Mucosa of stomach (tissue), 1 donor: Measurements from ENCODE around the gene CLDN7.

Source experiments
- H3K27me3 ChIP-seq: one replicate; pipeline ENCODE4 v1.7.0; 2013; ENCODE audit warnings: mild to moderate bottlenecking, low read length; ENCODE audit not compliant: control insufficient read depth, insufficient read depth
- H3K36me3 ChIP-seq: one replicate; pipeline ENCODE4 v1.7.0; 2013; ENCODE audit warnings: low read length; ENCODE audit not compliant: control insufficient read depth, insufficient read depth
- H3K4me1 ChIP-seq: one replicate; pipeline ENCODE4 v1.7.0; 2013; ENCODE audit warnings: mild to moderate bottlenecking, low read length; ENCODE audit not compliant: control insufficient read depth, insufficient read depth
- H3K4me3 ChIP-seq: one replicate; pipeline ENCODE4 v1.7.0; 2013; ENCODE audit warnings: low read length
- H3K9ac ChIP-seq: one replicate; pipeline ENCODE4 v1.7.0; 2013; ENCODE audit warnings: mild to moderate bottlenecking, low read length, moderate library complexity
- H3K9me3 ChIP-seq: one replicate; pipeline ENCODE4 v1.7.0; 2013; ENCODE audit warnings: mild to moderate bottlenecking, low read length, moderate library complexity; ENCODE audit not compliant: control insufficient read depth
- donor health status: Pancreatic carcinoma.

CLDN7 gene

DNA sequence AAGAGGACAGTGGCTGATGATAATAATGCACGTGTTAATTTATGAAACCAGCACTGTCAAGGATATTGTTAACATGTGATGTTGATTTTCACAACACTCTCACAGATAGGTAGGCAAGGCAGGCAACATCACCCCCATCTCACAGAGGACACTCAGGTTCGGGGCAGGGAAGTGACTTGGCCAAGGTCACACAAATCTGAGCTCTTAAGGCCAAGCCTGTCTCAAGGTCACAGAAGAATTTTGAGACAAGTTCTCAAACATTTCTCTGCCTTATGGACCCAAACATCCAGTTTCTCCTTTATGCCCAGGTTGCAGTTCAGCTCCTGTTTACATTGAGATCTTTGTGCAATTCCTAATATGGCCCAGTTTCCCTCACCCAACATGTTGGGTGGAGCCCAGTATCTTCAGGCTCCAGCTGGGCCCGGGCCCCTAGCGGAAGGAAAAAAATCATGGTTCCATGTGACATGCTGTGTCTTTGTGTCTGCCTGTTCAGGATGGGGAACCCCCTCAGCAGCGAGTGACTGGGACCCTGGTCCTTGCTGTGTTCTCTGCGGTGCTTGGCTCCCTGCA is 20.6 kb upstream of the CLDN7 start:
- H3K36me3 ChIP-seq = no peaks in the 10 kb centered on the region
- no peak overlapping the region for H3K9ac ChIP-seq
- H3K27me3 ChIP-seq = peaks cover 43% of the 10 kb centered on the region
- H3K4me3 ChIP-seq = no peak overlapping the region
- H3K9me3 ChIP-seq = no peaks in the 10 kb centered on the region
- H3K4me1 ChIP-seq = peaks cover 21% of the 10 kb centered on the region

DNA sequence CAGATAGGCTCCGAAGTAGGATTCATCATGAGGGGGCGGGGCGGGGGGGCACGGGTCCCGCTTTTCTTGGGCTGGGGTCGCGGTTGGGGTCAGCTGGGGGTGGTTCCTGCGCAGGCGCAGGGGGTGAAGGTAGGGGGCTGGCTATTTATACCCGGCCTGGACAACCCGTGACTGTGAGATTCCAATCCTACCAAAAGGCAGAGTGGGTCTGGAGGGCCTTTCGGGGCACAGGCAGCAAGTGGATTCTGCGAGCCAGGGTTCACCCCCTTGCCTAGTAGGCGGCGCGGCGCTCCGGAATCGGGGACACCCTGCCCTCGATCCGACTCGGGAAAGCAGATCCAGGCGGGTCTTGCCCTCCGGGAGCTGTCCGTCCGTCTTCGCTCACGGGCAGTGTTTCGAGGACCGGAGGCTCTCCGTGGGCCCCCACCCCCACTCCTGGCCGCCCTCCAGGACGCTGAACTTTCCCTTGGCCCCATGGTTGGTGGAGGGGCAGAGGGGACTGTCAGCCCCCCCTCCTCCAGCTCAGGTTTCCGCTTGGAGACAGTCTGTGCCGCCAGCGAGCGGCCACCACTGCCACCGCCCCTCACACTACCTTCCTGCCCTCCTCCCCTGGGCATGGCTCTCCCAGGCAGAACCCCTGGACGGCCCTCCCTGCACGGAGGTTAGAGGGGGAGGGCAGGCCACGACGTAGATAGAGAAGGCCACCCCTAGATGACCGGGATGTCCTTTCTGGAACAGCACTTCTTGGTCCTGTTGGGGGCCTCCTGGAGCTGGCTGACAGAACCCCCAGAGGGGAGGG is 19.9 kb upstream of the CLDN7 start:
- peaks cover 43% of the 10 kb centered on the region for H3K27me3 ChIP-seq
- H3K9me3 ChIP-seq = no peaks in the 10 kb centered on the region
- no peaks in the 10 kb centered on the region for H3K36me3 ChIP-seq
- H3K4me1 ChIP-seq = peaks cover 21% of the 10 kb centered on the region
- no peak overlapping the region for H3K4me3 ChIP-seq
- H3K9ac ChIP-seq = no peak overlapping the region

DNA sequence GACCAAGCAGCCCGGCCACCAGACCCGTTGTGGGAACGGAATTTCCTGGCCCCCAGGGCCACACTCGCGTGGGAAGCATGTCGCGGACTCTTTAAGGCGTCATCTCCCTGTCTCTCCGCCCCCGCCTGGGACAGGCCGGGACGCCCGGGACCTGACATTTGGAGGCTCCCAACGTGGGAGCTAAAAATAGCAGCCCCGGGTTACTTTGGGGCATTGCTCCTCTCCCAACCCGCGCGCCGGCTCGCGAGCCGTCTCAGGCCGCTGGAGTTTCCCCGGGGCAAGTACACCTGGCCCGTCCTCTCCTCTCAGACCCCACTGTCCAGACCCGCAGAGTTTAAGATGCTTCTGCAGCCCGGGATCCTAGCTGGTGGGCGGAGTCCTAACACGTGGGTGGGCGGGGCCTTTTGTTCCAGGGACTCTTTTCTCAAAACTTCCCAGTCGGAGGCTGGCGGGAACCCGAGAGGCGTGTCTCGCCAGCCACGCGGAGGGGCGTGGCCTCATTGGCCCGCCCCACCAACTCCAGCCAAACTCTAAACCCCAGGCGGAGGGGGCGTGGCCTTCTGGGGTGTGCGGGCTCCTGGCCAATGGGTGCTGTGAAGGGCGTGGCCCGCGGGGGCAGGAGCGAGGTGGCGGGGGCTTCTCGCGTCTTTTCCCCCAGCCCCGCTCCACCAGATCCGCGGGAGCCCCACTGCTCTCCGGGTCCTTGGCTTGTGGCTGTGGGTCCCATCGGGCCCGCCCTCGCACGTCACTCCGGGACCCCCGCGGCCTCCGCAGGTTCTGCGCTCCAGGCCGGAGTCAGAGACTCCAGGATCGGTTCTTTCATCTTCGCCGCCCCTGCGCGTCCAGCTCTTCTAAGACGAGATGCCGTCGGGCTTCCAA is 19.0 kb upstream of the CLDN7 start, which contains the start of gene SLC2A4:
Gene SLC2A4, plus strand, starts transcription at position 645 of the 879 bp plus-strand sequence. Its CDS starts 217 bp downstream, at position 862.
- no peaks in the 10 kb centered on the region for H3K36me3 ChIP-seq
- H3K4me1 ChIP-seq = peaks cover 21% of the 10 kb centered on the region
- peak within 1 kb of the TSS; percentile 40 for H3K9ac ChIP-seq
- H3K27me3 ChIP-seq = peaks cover 43% of the 10 kb centered on the region
- H3K9me3 ChIP-seq = no peaks in the 10 kb centered on the region
- peak within 1 kb of the TSS; percentile 41 for H3K4me3 ChIP-seq

DNA sequence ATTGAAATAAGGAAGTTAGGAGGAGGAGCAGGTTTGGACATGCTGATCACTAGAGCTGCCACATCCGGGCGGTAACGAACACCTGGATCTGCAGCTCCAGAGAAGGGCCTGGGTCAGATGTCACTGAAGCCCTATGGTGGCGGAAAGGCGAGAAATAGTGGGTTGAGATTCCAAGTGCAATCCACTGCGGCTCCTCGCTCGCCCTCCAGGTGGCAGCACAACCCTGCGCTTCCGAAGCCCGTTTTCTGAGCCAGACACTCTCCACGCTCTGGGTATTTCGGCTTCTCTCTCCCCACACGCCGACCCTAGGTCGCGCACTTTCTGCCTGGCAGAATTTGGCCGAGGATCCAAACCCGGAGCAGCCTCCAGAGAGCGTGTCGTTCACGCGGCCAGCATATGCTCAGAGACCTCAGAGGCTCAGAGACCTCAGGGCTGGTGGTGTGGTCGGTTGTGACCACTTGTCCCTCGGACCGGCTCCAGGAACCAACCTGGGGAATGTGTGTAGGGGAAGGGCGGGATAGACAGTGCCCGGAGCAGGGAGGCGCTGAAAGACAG is 18.3 kb upstream of the CLDN7 start:
- H3K9ac ChIP-seq = peak overlapping the region; percentile 40
- peak overlapping the region; percentile 41 for H3K4me3 ChIP-seq
- no peaks in the 10 kb centered on the region for H3K36me3 ChIP-seq
- H3K27me3 ChIP-seq = peaks cover 43% of the 10 kb centered on the region
- peaks cover 21% of the 10 kb centered on the region for H3K4me1 ChIP-seq
- no peaks in the 10 kb centered on the region for H3K9me3 ChIP-seq

GRCh38 chr17:7279448-7279847 is 17.2 kb upstream of the CLDN7 start:
- H3K36me3 ChIP-seq = no peaks in the 10 kb centered on the region
- H3K9ac ChIP-seq = no peak overlapping the region
- peaks cover 41% of the 10 kb centered on the region for H3K27me3 ChIP-seq
- no peak overlapping the region for H3K4me3 ChIP-seq
- peaks cover 21% of the 10 kb centered on the region for H3K4me1 ChIP-seq
- no peaks in the 10 kb centered on the region for H3K9me3 ChIP-seq

DNA sequence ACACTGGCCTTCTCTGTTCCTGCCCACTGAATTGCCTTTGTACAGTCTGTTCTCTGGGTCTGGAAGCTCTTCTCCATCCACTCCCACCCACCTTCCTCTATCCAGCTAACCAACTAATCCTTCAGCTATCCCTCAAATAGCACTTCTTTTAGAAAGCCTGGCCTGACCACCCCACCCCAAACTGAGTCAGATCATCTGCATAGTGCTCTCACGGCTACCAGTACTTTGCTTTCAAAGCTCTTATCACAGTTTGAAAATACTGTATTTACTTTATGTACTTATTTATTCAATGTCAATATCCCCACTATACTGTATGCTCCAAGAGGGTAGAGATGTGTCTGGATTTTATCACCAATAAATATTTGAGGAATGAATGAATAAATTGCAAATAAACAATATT is 4.5 kb upstream of the CLDN7 start:
- no peak overlapping the region for H3K4me3 ChIP-seq
- H3K9ac ChIP-seq = no peak overlapping the region
- H3K4me1 ChIP-seq = peaks cover 19% of the 10 kb centered on the region
- peaks cover 33% of the 10 kb centered on the region for H3K27me3 ChIP-seq
- no peaks in the 10 kb centered on the region for H3K36me3 ChIP-seq
- H3K9me3 ChIP-seq = no peaks in the 10 kb centered on the region

DNA sequence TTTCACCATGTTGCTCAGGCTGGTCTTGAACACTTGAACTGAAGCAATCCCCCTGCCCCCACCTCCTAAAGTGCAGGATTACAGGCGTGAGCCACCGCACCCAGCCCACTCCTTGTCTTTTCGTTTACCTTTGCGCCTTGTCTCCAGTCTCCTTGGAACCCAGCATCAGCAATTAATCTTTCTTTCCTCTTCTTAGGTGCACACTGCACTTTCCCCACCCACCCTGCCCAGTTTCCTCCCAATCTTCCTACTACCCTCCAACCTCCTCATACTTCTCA is 1.5 kb upstream of the CLDN7 start:
- H3K9ac ChIP-seq = no peak overlapping the region
- H3K4me3 ChIP-seq = no peak overlapping the region
- peaks cover 42% of the 10 kb centered on the region for H3K27me3 ChIP-seq

GRCh38 chr17:7262935-7263800 is 890 bp upstream of the CLDN7 start:
- Histone ChIP-seq H3K4me1 (peaks cover 45% of the 10 kb centered on the region), H3K36me3 (no peaks in the 10 kb centered on the region), H3K27me3 (peaks cover 42% of the 10 kb centered on the region), H3K9ac (peak overlapping the region; percentile 77), H3K4me3 (peak overlapping the region; percentile 50), H3K9me3 (no peaks in the 10 kb centered on the region)

More for the DNA sequence above, 1.5 kb upstream of the CLDN7 start:
- Histone ChIP-seq H3K4me1 (peaks cover 42% of the 10 kb centered on the region), H3K9me3 (no peaks in the 10 kb centered on the region), H3K36me3 (no peaks in the 10 kb centered on the region)

DNA sequence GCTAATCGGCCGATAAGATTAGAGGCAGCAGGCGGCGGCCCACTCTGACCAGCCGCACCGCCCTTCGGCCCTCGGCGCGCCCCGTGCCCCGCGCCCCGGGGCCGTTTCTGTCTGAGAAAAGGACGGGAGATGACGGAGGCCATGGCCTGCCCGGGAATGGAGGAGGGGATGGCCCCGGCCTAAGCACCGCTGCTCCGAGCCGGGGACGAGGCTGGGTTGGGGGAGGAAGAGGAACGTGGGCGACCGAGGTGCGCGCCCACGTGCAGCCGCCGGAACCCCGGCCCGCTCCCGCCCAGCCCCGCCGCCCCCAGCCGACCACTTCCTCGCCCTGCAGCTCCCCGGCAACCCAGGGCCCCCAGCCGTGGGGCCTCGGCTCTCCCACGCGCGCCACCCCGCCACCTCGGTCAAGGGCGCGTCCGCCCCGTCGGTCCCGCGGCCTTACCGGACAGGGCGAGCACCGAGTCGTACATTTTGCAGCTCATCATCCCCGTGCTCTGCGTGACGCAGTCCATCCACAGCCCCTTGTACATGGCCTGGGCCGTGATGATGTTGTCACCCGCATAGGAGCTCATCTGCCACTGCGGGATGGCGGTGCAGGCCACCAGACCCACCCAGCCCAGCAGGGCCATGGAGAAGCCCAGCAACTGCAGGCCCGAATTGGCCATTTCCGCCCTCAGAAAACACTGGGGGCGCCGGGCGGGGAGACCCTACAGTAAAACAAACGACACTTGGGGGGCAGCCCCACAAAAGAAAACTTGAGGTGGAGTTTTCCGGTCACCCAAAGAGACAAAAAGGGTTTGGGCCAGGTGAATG is 693 bp downstream of the CLDN7 start:
- Histone ChIP-seq H3K27me3 (peaks cover 42% of the 10 kb centered on the region), H3K4me1 (peaks cover 45% of the 10 kb centered on the region), H3K9ac (peak overlapping the region; percentile 77), H3K36me3 (no peaks in the 10 kb centered on the region), H3K9me3 (no peaks in the 10 kb centered on the region), H3K4me3 (no peak overlapping the region)

- Histone ChIP-seq H3K4me3 (no peak overlapping the region), H3K4me1 (peaks cover 45% of the 10 kb centered on the region), H3K9me3 (no peaks in the 10 kb centered on the region), H3K27me3 (peaks cover 42% of the 10 kb centered on the region), H3K9ac (peak overlapping the region; percentile 77), H3K36me3 (no peaks in the 10 kb centered on the region)
These were observed 1.5 kb downstream of the CLDN7 start for GRCh38 chr17:7260651-7261378.
